GM04504 (cell line): Measurements from ENCODE around the gene CYP2A13.
A peak's percentile ranks its signal among the peaks of the same experiment; 100 is the strongest.
"Not testable (repeated sequence)": the region's sequence is repeated elsewhere in the genome, so short reads cannot be mapped to it uniquely, and the experiment has no call there.

Source experiments
- DNase-seq: peaks from one replicate; pipeline ENCODE4 v3.0.0-alpha.2; 2012; ENCODE audit warnings: low read depth

The CYP2A13 gene

GRCh38 chr19:41120929-41121911 lies 33.0 kb downstream of the CYP2A13 start:
- DNase-seq = not testable (repeated sequence)

- not testable (repeated sequence) for DNase-seq
Observed at GRCh38 chr19:41122846-41123245, 34.6 kb downstream of the CYP2A13 start.

- no peak for DNase-seq
Observed at GRCh38 chr19:41123716-41124294, 35.6 kb downstream of the CYP2A13 start.

GRCh38 chr19:41126765-41127203 lies 38.5 kb downstream of the CYP2A13 start:
- not testable (repeated sequence) for DNase-seq

- not testable (repeated sequence) for DNase-seq
Observed at GRCh38 chr19:41127362-41127761, 39.1 kb downstream of the CYP2A13 start.

GRCh38 chr19:41127801-41128300 lies 39.6 kb downstream of the CYP2A13 start:
- DNase-seq = not testable (repeated sequence)

GRCh38 chr19:41128692-41129091 lies 40.4 kb downstream of the CYP2A13 start:
- no peak for DNase-seq

- DNase-seq = no peak
Observed at GRCh38 chr19:41131186-41131585, 42.9 kb downstream of the CYP2A13 start.

GRCh38 chr19:41133260-41133659 lies 45.0 kb downstream of the CYP2A13 start:
- no peak for DNase-seq

GRCh38 chr19:41134616-41135015 lies 46.4 kb downstream of the CYP2A13 start:
- no peak for DNase-seq

GRCh38 chr19:41135390-41136384 lies 47.4 kb downstream of the CYP2A13 start:
- DNase-seq = not testable (repeated sequence)

GRCh38 chr19:41136636-41137455 lies 48.6 kb downstream of the CYP2A13 start:
- DNase-seq = no peak

- peak; percentile 49 for DNase-seq
Observed at GRCh38 chr19:41144403-41144802, 56.2 kb downstream of the CYP2A13 start.
